T-cell (primary cell): ENCODE measurements around the gene ASPG. TPM values are rescaled to one million over a fixed set of nuclear protein-coding genes. Genes with fewer than 3 reads are reported as not detected.

Experiments
- ATAC-seq, 4 experiments: fragments of 200-7000 bp in 3 of 4; fragments of 150-1000 bp in 1 of 4; cut with Tn5 transposase; replicated peaks in 1 of 4; 1 replicate in 3 of 4; 2 replicates in 1 of 4; pipeline ENCODE4 v1.10.0; 2021; ENCODE audit warnings: moderate library complexity in 3 of 4, mild to moderate bottlenecking in 2 of 4, moderate number of reproducible peaks in 1 of 4
- CTCF ChIA-PET, 2 donors: fragments of 300-600 bp; sonication (Branson Sonifier 250); formaldehyde crosslinking; loops; one replicate each; lab custom pipeline; 2022; ENCODE audit warnings: antibody characterized with exemption in 2 of 2; lab: Charles Lee
- POLR2A ChIA-PET, 2 donors: fragments of 300-600 bp; sonication (Branson Sonifier 250); formaldehyde crosslinking; loops; one replicate each; lab custom pipeline; 2022; ENCODE audit warnings: antibody characterized with exemption in 2 of 2; lab: Charles Lee
- DNase-seq, 35 experiments: peaks; one replicate each; pipeline versions ENCODE4 v3.0.0 to v3.0.0-alpha.2; 2013 to 2023
- H3K27ac ChIP-seq: one replicate; pipeline ENCODE4 v1.5.1; 2013; ENCODE audit warnings: low read length
- H3K27me3 ChIP-seq, 2 experiments: replicated peaks in 1 of 2; 1 replicate in 1 of 2; 2 replicates in 1 of 2; pipeline versions ENCODE4 v1.6.1 to v1.7.0; 2013; ENCODE audit warnings: low read length in 1 of 2, mixed read lengths in 1 of 2; ENCODE audit not compliant: control insufficient read depth in 2 of 2, insufficient read depth in 2 of 2; ENCODE audit errors: extremely low read depth in 1 of 2
- H3K36me3 ChIP-seq, 2 donors: 1 replicate in 1 of 2; 2 replicates in 1 of 2; pipeline versions ENCODE4 v1.6.1 to v1.7.0; 2013; ENCODE audit warnings: low read length in 1 of 2; ENCODE audit not compliant: control insufficient read depth in 2 of 2, insufficient read depth in 1 of 2; ENCODE audit errors: extremely low read depth in 1 of 2
- H3K4me1 ChIP-seq, 2 experiments: 1 replicate in 1 of 2; 2 replicates in 1 of 2; pipeline versions ENCODE4 v1.6.1 to v1.7.0; 2013; ENCODE audit warnings: low read length in 2 of 2, mixed read lengths in 1 of 2; ENCODE audit not compliant: insufficient read depth in 2 of 2, control insufficient read depth in 1 of 2; ENCODE audit errors: extremely low read depth in 1 of 2
- H3K4me3 ChIP-seq, 2 donors: 1 replicate in 1 of 2; 2 replicates in 1 of 2; pipeline versions ENCODE4 v1.5.1 to v1.7.0; 2013; ENCODE audit warnings: mild to moderate bottlenecking in 2 of 2, low read length in 1 of 2, moderate library complexity in 1 of 2; ENCODE audit not compliant: control insufficient read depth in 1 of 2; ENCODE audit errors: extremely low read depth in 1 of 2
- H3K9me3 ChIP-seq: 2 replicates; pipeline ENCODE4 v1.7.0; 2013
- H3K27ac Mint-ChIP-seq, 2 donors: one replicate each; pipeline ENCODE4 v1.8.0; 2020 to 2021; ENCODE audit warnings: mild to moderate bottlenecking in 2 of 2, mixed read lengths in 2 of 2
- H3K27me3 Mint-ChIP-seq, 2 donors: one replicate each; pipeline ENCODE4 v1.8.0; 2021 to 2022; ENCODE audit warnings: mixed read lengths in 2 of 2
- H3K36me3 Mint-ChIP-seq: one replicate; pipeline ENCODE4 v1.8.0; 2021; ENCODE audit warnings: mixed read lengths
- H3K4me1 Mint-ChIP-seq, 3 donors: one replicate each; pipeline ENCODE4 v1.8.0; 2020 to 2022; ENCODE audit warnings: mixed read lengths in 3 of 3, mild to moderate bottlenecking in 1 of 3
- H3K4me3 Mint-ChIP-seq, 3 donors: one replicate each; pipeline ENCODE4 v1.8.0; 2020 to 2022; ENCODE audit warnings: mild to moderate bottlenecking in 3 of 3, mixed read lengths in 3 of 3, moderate library complexity in 3 of 3
- H3K9me3 Mint-ChIP-seq, 3 donors: one replicate each; pipeline ENCODE4 v1.8.0; 2020 to 2022; ENCODE audit warnings: mixed read lengths in 3 of 3
- WGBS: methylation state at CpG from one replicate; pipeline ENCODE4 v1.1.5; 2013; ENCODE audit warnings: missing lambda C conversion rate; ENCODE audit not compliant: insufficient coverage; 5-methylcytosine and 5-hydroxymethylcytosine counted together
- total RNA-seq, 35 experiments: library from RNA in 6 of 35; stranded (reverse) in 6 of 35; fragments of 120-200 nt in 1 of 35; gene quantifications; one replicate each; pipeline versions ENCODE4 v1.2.1 to v1.2.4 and lab custom pipeline; 2013 to 2026

The ASPG gene
- total RNA-seq, 5 donors from 2014 or later (not counting 1 experiment from before 2014, with no cell fraction given) = 0.26 to 0.57 (median 0.38) TPM; not detected in 2

- Mint-ChIP-seq H3K9me3 (no peaks in the 10 kb centered on the region), H3K4me1 (no peaks in the 10 kb centered on the region), H3K36me3 (no peaks in the 10 kb centered on the region), H3K27me3 (no peaks in the 10 kb centered on the region), H3K4me3 (no peak overlapping the region), H3K27ac (no peak overlapping the region)
- Histone ChIP-seq H3K36me3 (no peaks in the 10 kb centered on the region), H3K9me3 (no peaks in the 10 kb centered on the region), H3K27ac (no peak overlapping the region), H3K27me3 (peaks cover 0 to 11% of the 10 kb centered on the region in 2 experiments), H3K4me1 (no peaks in the 10 kb centered on the region), H3K4me3 (no peak overlapping the region)
- CTCF ChIA-PET = no interaction called here
- POLR2A ChIA-PET = no interaction called here
- no peak for ATAC-seq
- no peak for DNase-seq
- 89% methylated on average over 29 of the region's 35 CpGs for WGBS
Measured at GRCh38 chr14:104104076-104104901, 18.8 kb downstream of the ASPG start.

- ChIA-PET POLR2A (no interaction called here), CTCF (no interaction called here)
- Histone ChIP-seq H3K27ac (no peak overlapping the region), H3K4me1 (no peaks in the 10 kb centered on the region), H3K36me3 (no peaks in the 10 kb centered on the region), H3K27me3 (peaks cover 0 to 11% of the 10 kb centered on the region in 2 experiments), H3K9me3 (no peaks in the 10 kb centered on the region), H3K4me3 (no peak overlapping the region)
- H3K27me3 Mint-ChIP-seq = no peaks in the 10 kb centered on the region
- 74% methylated on average over 16 of the region's 27 CpGs for WGBS
- H3K4me3 Mint-ChIP-seq = no peak overlapping the region
- no peak for DNase-seq
- H3K27ac Mint-ChIP-seq = no peak overlapping the region
- H3K36me3 Mint-ChIP-seq = no peaks in the 10 kb centered on the region
- no peaks in the 10 kb centered on the region for H3K9me3 Mint-ChIP-seq
- H3K4me1 Mint-ChIP-seq = no peaks in the 10 kb centered on the region
- no peak for ATAC-seq
Measured at GRCh38 chr14:104105071-104105821, 19.7 kb downstream of the ASPG start.

GRCh38 chr14:104105822-104106470, 20.4 kb downstream of the ASPG start:
- Mint-ChIP-seq H3K27ac (no peak overlapping the region), H3K36me3 (no peaks in the 10 kb centered on the region), H3K4me1 (no peaks in the 10 kb centered on the region), H3K4me3 (no peak overlapping the region), H3K27me3 (no peaks in the 10 kb centered on the region), H3K9me3 (no peaks in the 10 kb centered on the region)
- CTCF ChIA-PET = no interaction called here
- Histone ChIP-seq H3K36me3 (no peaks in the 10 kb centered on the region), H3K9me3 (no peaks in the 10 kb centered on the region), H3K27me3 (peaks cover 0 to 13% of the 10 kb centered on the region in 2 experiments), H3K4me1 (no peaks in the 10 kb centered on the region), H3K27ac (no peak overlapping the region), H3K4me3 (no peak overlapping the region)
- ATAC-seq = no peak
- no peak for DNase-seq
- POLR2A ChIA-PET = no interaction called here
- WGBS = 83% methylated on average over 17 of the region's 18 CpGs

GRCh38 chr14:104106471-104106991, 21.0 kb downstream of the ASPG start:
- Histone ChIP-seq H3K9me3 (no peaks in the 10 kb centered on the region), H3K36me3 (no peaks in the 10 kb centered on the region), H3K27me3 (peaks cover 0 to 13% of the 10 kb centered on the region in 2 experiments), H3K27ac (no peak overlapping the region), H3K4me1 (no peaks in the 10 kb centered on the region), H3K4me3 (no peak overlapping the region)
- ChIA-PET CTCF (no interaction called here), POLR2A (no interaction called here)
- H3K9me3 Mint-ChIP-seq = no peaks in the 10 kb centered on the region
- 89% methylated on average over 20 of the region's 20 CpGs for WGBS
- no peak overlapping the region for H3K4me3 Mint-ChIP-seq
- DNase-seq = peak in 1 of 35 experiments; percentile 3
- no peak for ATAC-seq
- no peak overlapping the region for H3K27ac Mint-ChIP-seq
- H3K27me3 Mint-ChIP-seq = no peaks in the 10 kb centered on the region
- H3K36me3 Mint-ChIP-seq = no peaks in the 10 kb centered on the region
- no peaks in the 10 kb centered on the region for H3K4me1 Mint-ChIP-seq

GRCh38 chr14:104107101-104107581, 21.6 kb downstream of the ASPG start:
- CTCF ChIA-PET = no interaction called here
- H3K27me3 ChIP-seq = peaks cover 0 to 11% of the 10 kb centered on the region in 2 experiments
- Mint-ChIP-seq H3K36me3 (no peaks in the 10 kb centered on the region), H3K9me3 (no peaks in the 10 kb centered on the region), H3K27ac (no peak overlapping the region), H3K27me3 (no peaks in the 10 kb centered on the region), H3K4me3 (no peak overlapping the region), H3K4me1 (no peaks in the 10 kb centered on the region)
- DNase-seq (peak in 2 of 35 experiments; percentile 2), ATAC-seq (no peak)
- no peaks in the 10 kb centered on the region for H3K9me3 ChIP-seq
- no peaks in the 10 kb centered on the region for H3K4me1 ChIP-seq
- no peak overlapping the region for H3K27ac ChIP-seq
- H3K4me3 ChIP-seq = no peak overlapping the region
- no peaks in the 10 kb centered on the region for H3K36me3 ChIP-seq
- POLR2A ChIA-PET = no interaction called here
- WGBS = 79% methylated on average over 11 of the region's 19 CpGs
